Ishikawa (cell line): ENCODE results near the gene VAV1.

Source experiments
- CEBPB ChIP-seq: IDR thresholded peaks from 2 replicates; pipeline ENCODE4 v1.6.1; 2012
- EP300 ChIP-seq: IDR thresholded peaks from 2 replicates; pipeline ENCODE4 v1.6.1; 2012; ENCODE audit warnings: borderline replicate concordance
- FOXM1 ChIP-seq: IDR thresholded peaks from 2 replicates; pipeline ENCODE4 v1.6.1; 2012; ENCODE audit warnings: low read depth, borderline replicate concordance
- MAX ChIP-seq: IDR thresholded peaks from 2 replicates; pipeline ENCODE4 v1.6.1; 2012
- RAD21 ChIP-seq: IDR thresholded peaks from 2 replicates; pipeline ENCODE4 v1.6.1; 2012; ENCODE audit warnings: low read depth
- REST ChIP-seq: IDR thresholded peaks from 2 replicates; pipeline ENCODE4 v1.6.1; 2012; ENCODE audit warnings: low read depth, mild to moderate bottlenecking
- TAF1 ChIP-seq: IDR thresholded peaks from 2 replicates; pipeline ENCODE4 v1.6.1; 2012; ENCODE audit warnings: low read depth, mild to moderate bottlenecking
- TEAD4 ChIP-seq: IDR thresholded peaks from 2 replicates; pipeline ENCODE4 v1.6.1; 2012

Gene VAV1

GRCh38 chr19:6906559-6907060, 134.1 kb downstream of the VAV1 start:
- TF ChIP-seq TAF1 (no peak), REST (no peak), FOXM1 (no peak), MAX (no peak), CEBPB (no peak), EP300 (no peak), RAD21 (no peak), TEAD4 (no peak)
